HepG2 (cell line): ENCODE data around the gene PARVA. TPM values are rescaled to one million over a fixed set of nuclear protein-coding genes. Genes with fewer than 3 reads are reported as not detected.

ENCODE experiments used
- AKNA ChIP-seq: sonication (generic); formaldehyde crosslinking; IDR thresholded peaks from 2 replicates; pipeline ENCODE4 v1.4.0; 2020; ENCODE audit warnings: missing genetic modification reagents, borderline replicate concordance
- HHEX ChIP-seq: IDR thresholded peaks from 2 replicates; pipeline ENCODE4 v1.6.1; 2016; ENCODE audit warnings: control low read depth
- ISX ChIP-seq: sonication (generic); formaldehyde crosslinking; conservative IDR thresholded peaks from 2 replicates; pipeline ENCODE4 v1.5.0; 2020; ENCODE audit warnings: missing genetic modification reagents
- KDM4B ChIP-seq: sonication (generic); formaldehyde crosslinking; IDR thresholded peaks from 2 replicates; pipeline ENCODE4 v1.4.0; 2020; ENCODE audit warnings: missing genetic modification reagents
- MAX ChIP-seq: IDR thresholded peaks from 2 replicates; pipeline ENCODE4 v1.6.1; 2012; ENCODE audit warnings: inconsistent platforms
- MEF2D ChIP-seq: sonication (generic); formaldehyde crosslinking; IDR thresholded peaks from 2 replicates; pipeline ENCODE4 v1.5.1; 2020; ENCODE audit warnings: mild to moderate bottlenecking, missing genetic modification reagents
- NFKB2 ChIP-seq: sonication (generic); formaldehyde crosslinking; IDR thresholded peaks from 2 replicates; pipeline ENCODE4 v1.4.0; 2020; ENCODE audit warnings: missing genetic modification reagents, borderline replicate concordance
- SKI ChIP-seq: fragments of 450-650 bp; IDR thresholded peaks from one replicate; pipeline ENCODE4 v1.6.1; 2018; ENCODE audit warnings: mild to moderate bottlenecking; ENCODE audit not compliant: partially characterized antibody
- TEF ChIP-seq: sonication (generic); formaldehyde crosslinking; IDR thresholded peaks from 2 replicates; pipeline ENCODE4 v1.5.0; 2020; ENCODE audit warnings: missing genetic modification reagents
- THAP9 ChIP-seq: sonication (generic); formaldehyde crosslinking; IDR thresholded peaks from 2 replicates; pipeline ENCODE4; 2020; ENCODE audit warnings: missing genetic modification reagents, mild to moderate bottlenecking, borderline replicate concordance
- ZKSCAN5 ChIP-seq: sonication (generic); formaldehyde crosslinking; IDR thresholded peaks from 2 replicates; pipeline ENCODE4 v1.5.1; 2020; ENCODE audit warnings: mild to moderate bottlenecking, missing genetic modification reagents
- ZMYM4 ChIP-seq: sonication (generic); formaldehyde crosslinking; IDR thresholded peaks from 2 replicates; pipeline ENCODE4 v1.8.1; 2023; ENCODE audit warnings: mild to moderate bottlenecking, missing genetic modification reagents
- ZNF142 ChIP-seq: sonication (generic); formaldehyde crosslinking; IDR thresholded peaks from 2 replicates; pipeline ENCODE4 v1.4.0; 2020; ENCODE audit warnings: missing genetic modification reagents
- ZNF850 ChIP-seq: sonication (generic); formaldehyde crosslinking; conservative IDR thresholded peaks from 2 replicates; pipeline ENCODE4 v1.9.0; 2021; ENCODE audit warnings: mild to moderate bottlenecking, missing genetic modification reagents
- polyA plus RNA-seq, 8 experiments: library from polyadenylated mRNA; depleted of rRNA in 3 of 8; stranded (reverse) in 7 of 8; unstranded in 1 of 8; fragments of >200 nt; fragmentation: Illumina TruSeq in 4 of 8; extraction: Trizol in 4 of 8; gene quantifications; 2 replicates each; pipeline versions ENCODE4 v1.2.1 to v1.2.3, GENCODE V29; 2011 to 2016; ENCODE audit warnings: low read depth in 4 of 8, missing spikeins in 1 of 8, mixed read lengths in 1 of 8; ENCODE audit not compliant: insufficient read depth in 1 of 8
- total RNA-seq, 5 experiments: library from RNA; depleted of rRNA; stranded (reverse); fragments of >200 nt; fragmentation: Illumina TruSeq; extraction: Trizol; gene quantifications; 2 replicates each; pipeline ENCODE4 v1.2.3, GENCODE V29; 2016; ENCODE audit warnings: low read depth in 1 of 5

The PARVA gene
- total and polyA plus RNA-seq, 2 of the 13 experiments (the other 11 are each of a cell fraction or from before 2014, with no cell fraction given) = 5.9 to 9.1 TPM

GRCh38 chr11:12377824-12378593, 638 bp downstream of the PARVA start (continued):
- no peak for TF ChIP-seq AKNA (CRISPR knock-in tag)
- TF ChIP-seq ZNF850 (CRISPR knock-in tag) = no peak
- TF ChIP-seq KDM4B (CRISPR knock-in tag) = 0 out of 2 replicates have a peak, but pooled peaks have one; percentile 26
- no peak for TF ChIP-seq ZNF142 (CRISPR knock-in tag)
- peak; percentile 42 for TF ChIP-seq SKI
- TF ChIP-seq TEF (CRISPR knock-in tag) = no peak
- TF ChIP-seq ZKSCAN5 = no peak
- no peak for TF ChIP-seq MEF2D
- no peak for TF ChIP-seq HHEX (CRISPR knock-in tag)
- TF ChIP-seq ZMYM4 = 0 out of 2 replicates have a peak, but pooled peaks have one; percentile 26
- no peak; the same call in none of the 2 replicates for TF ChIP-seq MAX
- no peak for TF ChIP-seq THAP9
- peak; percentile 25; the same call in 1 of the 2 replicates for TF ChIP-seq NFKB2 (CRISPR knock-in tag)
- TF ChIP-seq ISX = 0 out of 2 replicates have a peak, but pooled peaks have one; percentile 14
